Epidermal melanocyte (primary cell): ENCODE data around the gene OVAAL.

Experiments used
- DNase-seq: peaks from one replicate; pipeline ENCODE4 v3.0.0; 2011; ENCODE audit warnings: low spot score; ENCODE audit not compliant: insufficient read length

OVAAL gene

DNA sequence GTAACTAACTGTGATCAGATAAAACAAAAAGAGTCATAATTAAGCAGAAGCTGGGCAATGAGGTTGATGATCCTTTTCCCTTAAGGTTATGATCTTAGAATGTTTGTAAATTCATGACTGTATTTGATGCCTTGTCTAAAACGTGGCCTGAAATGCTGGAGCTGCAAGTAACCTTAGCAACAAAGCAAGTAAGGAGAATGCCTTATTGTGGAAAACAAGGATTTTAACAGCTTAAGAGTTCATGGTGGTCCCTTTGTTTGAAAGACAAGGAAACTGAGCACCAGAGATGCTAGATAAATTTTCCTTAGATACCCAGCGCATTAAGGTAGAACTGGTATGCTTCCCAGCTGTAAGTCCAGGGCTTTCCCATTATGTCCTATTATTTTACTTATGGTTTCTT is 47.4 kb downstream of the OVAAL start:
- DNase-seq, result no peak

DNA sequence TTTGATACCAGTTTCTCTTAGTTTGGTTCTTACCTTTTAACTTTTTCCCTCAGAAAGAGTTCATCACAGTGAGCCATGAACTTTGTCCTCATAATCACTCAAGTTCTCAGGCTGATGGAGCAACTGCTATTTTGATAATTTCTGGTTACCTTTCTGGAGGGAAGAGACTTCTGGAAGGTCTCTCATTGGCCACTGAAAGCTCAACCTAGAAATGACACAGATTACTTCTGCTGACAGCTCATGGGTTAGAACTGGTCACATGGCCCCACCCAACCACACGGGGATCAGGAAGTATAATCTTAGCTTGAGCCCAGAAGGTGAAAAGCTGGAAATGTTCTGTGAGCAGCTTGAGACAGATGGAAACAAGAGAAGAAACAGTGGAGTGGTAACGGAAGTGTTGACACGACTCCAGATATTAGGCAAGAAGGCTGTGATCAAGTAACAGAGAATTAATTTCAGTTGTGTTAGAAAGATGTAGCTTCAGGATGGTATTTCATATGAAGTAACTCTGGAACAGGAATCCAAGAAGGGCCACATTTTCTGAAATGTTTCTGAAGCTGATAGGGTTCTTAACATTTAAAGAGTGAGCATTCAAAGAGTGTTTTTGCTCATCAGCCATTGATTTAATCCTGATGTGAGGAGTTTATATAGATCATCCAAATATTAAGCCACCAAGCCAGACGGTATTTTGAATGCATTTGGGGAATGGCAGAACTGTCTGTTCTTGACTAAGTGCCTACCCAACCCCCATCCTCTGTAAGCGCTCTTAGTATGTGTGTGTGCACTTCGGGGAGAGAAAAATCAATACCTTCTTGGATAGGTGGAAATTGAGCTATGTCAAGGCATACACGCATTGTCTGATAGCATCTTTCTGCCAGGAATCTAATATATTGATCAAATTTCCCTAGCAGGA is 51.1 kb downstream of the OVAAL start:
- no peak for DNase-seq

DNA sequence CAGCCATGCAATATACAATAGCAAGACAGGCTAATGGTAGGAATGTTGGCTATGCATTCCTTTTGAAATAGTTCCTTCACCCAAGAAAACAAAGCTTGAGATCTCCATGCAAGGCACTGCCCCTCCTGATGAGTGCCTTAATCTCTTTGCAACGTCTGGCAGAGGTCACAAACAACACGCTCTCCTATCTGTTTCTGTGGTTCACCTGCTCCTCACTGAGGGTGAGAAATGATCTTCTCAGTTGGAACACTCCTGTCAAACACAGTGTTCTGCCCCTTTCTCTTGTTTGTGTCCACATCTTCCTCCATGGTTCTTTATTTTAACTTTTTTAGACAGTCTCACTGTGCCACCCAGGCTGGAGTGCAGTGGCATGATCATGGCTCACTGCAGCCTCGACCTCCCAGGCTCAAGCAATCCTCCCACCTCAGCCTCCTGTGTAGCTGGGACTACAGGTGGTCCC is 51.8 kb downstream of the OVAAL start:
- no peak for DNase-seq

DNA sequence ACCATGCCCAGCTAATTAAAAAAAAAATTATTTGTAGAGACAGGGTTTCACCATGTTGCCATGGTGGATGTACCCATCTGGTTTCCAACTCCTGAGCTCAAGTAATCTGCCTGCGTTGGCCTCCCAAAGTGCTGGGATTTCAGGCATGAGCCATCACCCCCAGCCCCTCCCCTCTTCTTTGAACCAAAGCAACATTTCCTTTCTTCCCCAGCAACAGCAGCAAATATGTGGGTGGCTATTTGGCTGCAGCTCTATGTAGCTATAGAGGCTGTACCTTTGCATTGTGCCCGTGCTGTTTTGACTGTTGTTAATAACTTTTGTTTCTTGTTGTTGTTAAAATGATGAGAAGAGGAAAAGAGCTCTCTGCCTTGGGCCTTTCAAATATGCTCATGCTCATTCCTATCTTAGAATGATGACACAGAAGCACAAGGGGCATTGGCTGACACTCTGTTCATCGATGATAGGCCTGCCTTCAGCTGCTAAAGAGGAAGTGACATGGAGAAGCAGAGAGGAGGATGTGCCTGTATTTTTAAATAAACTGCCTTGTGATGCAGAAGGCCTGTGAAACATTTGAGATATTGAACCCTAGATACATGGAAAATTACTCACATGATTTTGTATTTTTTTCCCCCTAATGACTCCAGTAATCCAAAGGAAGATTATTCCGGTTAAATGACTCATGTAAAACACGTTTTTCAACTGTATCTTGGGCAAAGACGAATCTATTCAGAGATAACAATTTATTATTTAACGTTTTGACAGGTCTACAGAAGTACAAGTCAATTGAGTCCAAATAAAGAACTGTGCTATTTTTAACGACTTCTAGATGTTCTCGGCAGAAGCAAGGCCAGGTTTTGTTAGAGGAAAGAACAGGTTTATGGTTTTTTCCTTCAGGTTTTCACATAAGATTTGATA is 52.5 kb downstream of the OVAAL start:
- DNase-seq, result no peak

DNA sequence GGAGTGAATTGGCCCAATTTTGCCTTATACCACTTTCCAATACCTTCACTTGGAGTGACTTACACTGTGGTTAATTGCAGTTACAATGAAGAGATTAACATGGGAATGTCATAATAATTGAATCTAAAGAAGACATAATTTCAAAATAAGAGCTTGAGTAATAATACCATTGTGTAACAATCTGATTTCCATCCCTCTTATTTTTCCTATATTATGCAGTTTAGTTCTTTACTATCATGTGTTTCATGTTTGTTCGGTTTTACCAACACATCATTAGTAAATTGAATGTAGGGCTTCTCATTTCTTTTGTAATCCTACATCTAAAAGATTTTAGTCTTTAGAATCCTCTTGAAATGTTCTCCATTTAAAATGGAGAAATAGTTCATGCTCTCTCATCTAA is 53.9 kb downstream of the OVAAL start:
- DNase-seq, result no peak

DNA sequence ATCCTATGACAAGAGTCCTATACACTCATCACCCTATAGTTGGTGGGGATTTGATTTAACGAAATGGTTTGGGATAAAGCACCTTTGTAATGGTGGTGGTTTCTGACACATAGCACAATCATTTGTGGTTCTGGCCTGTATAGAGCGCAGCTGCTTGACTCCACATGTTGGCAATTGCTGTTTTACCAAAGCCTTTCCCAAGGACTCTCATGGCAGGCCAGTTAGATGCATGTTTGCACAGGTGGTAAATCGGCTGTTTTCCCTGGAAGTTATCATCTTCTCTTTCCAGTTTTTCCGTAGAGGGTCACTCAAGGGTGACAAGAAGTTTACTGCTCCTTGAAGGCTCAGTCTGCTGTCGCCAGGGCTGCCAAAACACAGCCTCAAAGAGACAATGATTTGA is 56.0 kb downstream of the OVAAL start:
- DNase-seq, result no peak

DNA sequence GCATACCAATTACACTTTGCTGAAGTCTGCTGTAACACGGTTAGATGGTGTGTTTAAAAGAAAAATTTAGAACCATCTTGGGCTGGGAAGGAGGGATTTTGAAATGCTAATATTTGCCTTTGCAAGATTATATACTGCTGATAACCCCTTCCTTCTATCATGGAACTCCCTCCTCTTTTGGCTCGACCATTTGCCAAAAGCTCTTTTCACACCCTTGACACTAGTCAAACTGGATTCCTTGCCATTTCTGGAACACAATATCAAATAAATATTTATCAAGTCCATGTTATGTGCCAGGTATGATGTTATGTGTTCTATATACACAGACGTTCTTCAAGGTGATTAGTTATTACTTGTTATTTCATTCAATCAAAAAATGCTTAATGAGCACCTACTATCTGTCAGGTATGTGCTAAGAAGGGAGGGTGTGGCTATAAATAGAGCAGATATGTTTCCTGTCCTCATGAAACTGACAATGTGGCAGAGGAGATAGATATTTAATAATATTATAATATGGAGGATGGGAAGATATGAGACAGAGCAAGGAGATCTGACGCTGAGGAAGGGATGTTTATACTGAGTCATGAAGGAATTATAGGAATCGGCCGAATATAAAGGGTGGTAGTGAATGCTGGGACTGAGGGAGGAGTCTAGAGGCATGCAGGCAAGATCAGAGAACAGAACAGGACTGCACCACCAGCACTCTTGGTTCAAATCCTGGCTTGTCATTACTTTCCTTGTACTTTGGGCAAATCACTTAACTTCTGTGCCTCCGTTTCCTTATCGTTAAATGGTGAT is 56.9 kb downstream of the OVAAL start:
- DNase-seq, result no peak
